Right lobe of liver (tissue), 6 donors: ENCODE measurements around the gene TRIM2. TPM values are rescaled to one million over a fixed set of nuclear protein-coding genes. Genes with fewer than 3 reads are reported as not detected.

Experiments
- ATAC-seq, 4 donors: fragments of 200-7000 bp; cut with Tn5 transposase; one replicate each; pipeline ENCODE4 v1.9.1; 2020; ENCODE audit warnings: mild to moderate bottlenecking in 4 of 4, moderate library complexity in 4 of 4
- DNase-seq, 3 donors: peaks; one replicate each; pipeline ENCODE4 v3.0.0-alpha.2; 2020
- H3K27ac ChIP-seq, 3 donors: fragments of 200-600 bp; one replicate each; pipeline ENCODE4 v1.8.0; 2022
- H3K27me3 ChIP-seq, 2 donors: fragments of 200-600 bp; one replicate each; pipeline ENCODE4 v1.8.0; 2022
- H3K36me3 ChIP-seq, 4 donors: fragments of 200-600 bp; sonication (generic) in 1 of 4; one replicate each; pipeline versions ENCODE4 v1.5.1 to v1.8.0; 2017 to 2022; ENCODE audit warnings: control low read depth in 1 of 4
- H3K4me1 ChIP-seq, 4 donors: fragments of 200-600 bp; sonication (generic) in 1 of 4; one replicate each; pipeline versions ENCODE4 v1.5.1 to v1.8.0; 2017 to 2022; ENCODE audit warnings: control low read depth in 1 of 4
- H3K4me3 ChIP-seq, 3 donors: fragments of 200-600 bp; one replicate each; pipeline ENCODE4 v1.8.0; 2022
- H3K9me3 ChIP-seq, 4 donors: fragments of 200-600 bp; sonication (generic) in 1 of 4; one replicate each; pipeline versions ENCODE4 v1.5.1 to v1.8.0; 2017 to 2022; ENCODE audit warnings: control low read depth in 1 of 4
- CTCF ChIP-seq, 4 donors: fragments of 200-600 bp in 3 of 4; fragments of 450-650 bp in 1 of 4; IDR thresholded peaks; one replicate each; pipeline versions ENCODE4 v1.5.1 to v1.8.0; 2016 to 2022; ENCODE audit warnings: antibody characterized with exemption in 4 of 4, mild to moderate bottlenecking in 2 of 4
- POLR2A ChIP-seq: fragments of 450-650 bp; IDR thresholded peaks from one replicate; pipeline ENCODE4 v1.6.1; 2017; ENCODE audit warnings: antibody characterized with exemption, mild to moderate bottlenecking
- WGBS: methylation state at CpG from one replicate; pipeline ENCODE4 v1.1.6; 2018; ENCODE audit warnings: low coverage, low lambda C conversion rate; ENCODE audit not compliant: insufficient coverage; ENCODE audit errors: missing lambda C conversion rate; 5-methylcytosine and 5-hydroxymethylcytosine counted together
- intact Hi-C, 2 donors: fragments of 100-400 bp; cut with DNase I; formaldehyde crosslinking; loops; one replicate each; pipeline versions ENCODE4 v1.11.2 to v1.14.1; 2022
- total RNA-seq, 6 experiments: library from RNA; depleted of rRNA in 2 of 6; stranded (reverse); fragments of >200 nt in 2 of 6; fragmentation: NEBNext Ultra II Directional in 3 of 6; extraction: Animal tissue kit (Norgen Biotek cat#: 25700) in 3 of 6; gene quantifications; one replicate each; pipeline versions ENCODE4 v1.1.0 to v1.2.4, GENCODE V29; 2016 to 2023
- donor health status: DM: no; HTN: yes; CAD: no.
- donor health status: DM: no; HTN: no; CAD: no.
- donor health status: DM: no; HTN: no; CAD: no.
- donor health status: DM: no; HTN: yes; CAD: no.
- donor health status: DM: no; HTN: yes; CAD: no.

Gene TRIM2
- total RNA-seq, 6 experiments from 2014 or later: 8.9 to 17.5 (median 10.0) TPM

GRCh38 chr4:153293742-153294057 is 89.5 kb downstream of the TRIM2 start:
- Histone ChIP-seq H3K4me1 (no peaks in the 10 kb centered on the region), H3K9me3 (no peaks in the 10 kb centered on the region), H3K4me3 (no peak overlapping the region), H3K27me3 (no peaks in the 10 kb centered on the region), H3K27ac (no peak overlapping the region), H3K36me3 (no peaks in the 10 kb centered on the region)
- ATAC-seq: no peak
- intact Hi-C loops: no loop called here
- no peak for DNase-seq
- TF ChIP-seq POLR2A: no peak
- no peak for TF ChIP-seq CTCF (IDR thresholded peaks at IDR 0.05)
- 86% methylated on average over 5 of the region's 5 CpGs for WGBS

- ATAC-seq (no peak), DNase-seq (no peak)
- no peaks in the 10 kb centered on the region for H3K9me3 ChIP-seq
- TF ChIP-seq POLR2A (no peak), CTCF (IDR thresholded peaks at IDR 0.05) (no peak)
- intact Hi-C loops: no loop called here
- H3K27me3 ChIP-seq: no peaks in the 10 kb centered on the region
- WGBS: 75% methylated on average over 1 of the region's 1 CpG
- H3K4me3 ChIP-seq: no peak overlapping the region
- H3K36me3 ChIP-seq: no peaks in the 10 kb centered on the region
- H3K27ac ChIP-seq: no peak overlapping the region
- H3K4me1 ChIP-seq: no peaks in the 10 kb centered on the region
These were observed 90.4 kb downstream of the TRIM2 start for GRCh38 chr4:153294631-153295030.

- 93% methylated on average over 3 of the region's 40 CpGs for WGBS
- Histone ChIP-seq H3K9me3 (no peaks in the 10 kb centered on the region), H3K36me3 (no peaks in the 10 kb centered on the region), H3K4me3 (no peak overlapping the region), H3K4me1 (no peaks in the 10 kb centered on the region), H3K27ac (no peak overlapping the region), H3K27me3 (no peaks in the 10 kb centered on the region)
- ATAC-seq (no peak), DNase-seq (no peak)
- intact Hi-C loops: no loop called here
- TF ChIP-seq POLR2A (no peak), CTCF (IDR thresholded peaks at IDR 0.05) (no peak)
These were observed 91.0 kb downstream of the TRIM2 start for GRCh38 chr4:153295131-153295755.

- H3K4me3 ChIP-seq: no peak overlapping the region
- TF ChIP-seq POLR2A (no peak), CTCF (IDR thresholded peaks at IDR 0.05) (no peak)
- no peak overlapping the region for H3K27ac ChIP-seq
- WGBS: 77% methylated on average over 8 of the region's 11 CpGs
- intact Hi-C loops: no loop called here
- no peak for DNase-seq
- H3K36me3 ChIP-seq: no peaks in the 10 kb centered on the region
- H3K9me3 ChIP-seq: peaks cover 0 to 4% (median 0%) of the 10 kb centered on the region in 4 donors
- no peaks in the 10 kb centered on the region for H3K4me1 ChIP-seq
- ATAC-seq: no peak
- H3K27me3 ChIP-seq: no peaks in the 10 kb centered on the region
These were observed 92.0 kb downstream of the TRIM2 start for GRCh38 chr4:153296040-153296823.
